Stomach (tissue), 4 donors: ENCODE data around the gene GANAB.

Experiments used
- POLR2A ChIP-seq, 4 donors: fragments of 450-650 bp; IDR thresholded peaks; one replicate each; pipeline ENCODE4 v1.6.1; 2016; ENCODE audit warnings: antibody characterized with exemption in 4 of 4, control low read depth in 2 of 4, mild to moderate bottlenecking in 1 of 4, moderate library complexity in 1 of 4
- TF ChIP-seq, protein P1 (sequence below), 7 experiments: fragments of 450-650 bp in 4 of 7; fragments of 200-600 bp in 3 of 7; sonication (generic) in 3 of 7; IDR thresholded peaks; one replicate each; pipeline ENCODE4 v1.5.1; 2016 to 2019; ENCODE audit warnings: antibody characterized with exemption in 7 of 7, control low read depth in 2 of 7, mild to moderate bottlenecking in 1 of 7

DNA sequence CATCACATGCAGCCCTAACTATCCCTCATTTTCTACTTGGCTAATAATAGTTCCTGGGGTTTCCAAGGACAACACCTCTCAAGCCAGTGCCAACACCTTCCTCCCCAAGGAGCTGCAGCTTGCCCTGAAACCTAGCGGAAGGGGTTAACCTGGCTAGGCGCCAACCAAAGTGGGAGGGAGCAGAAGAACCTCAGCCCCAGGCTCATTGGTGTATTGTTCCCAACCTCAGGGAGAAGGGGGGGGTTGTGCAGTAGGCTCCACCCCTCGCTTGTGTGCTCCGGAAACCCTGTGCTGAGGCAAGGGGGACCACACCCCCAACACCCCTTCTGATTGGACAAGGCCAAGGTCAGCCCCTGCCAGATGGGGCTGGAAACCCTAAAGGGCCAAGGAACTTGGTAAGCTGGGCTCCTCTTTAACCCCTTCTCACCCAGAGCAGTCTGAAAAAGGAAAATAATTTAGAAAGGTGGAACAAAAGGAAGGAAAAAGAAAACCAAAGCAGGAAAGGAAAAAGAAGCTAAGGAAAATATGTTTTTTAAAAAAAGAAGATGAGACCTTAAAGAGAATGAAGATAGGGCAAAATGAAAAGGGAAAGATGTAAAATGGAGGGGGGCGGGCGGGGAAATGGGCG lies 47.2 kb downstream of the GANAB start:
- TF ChIP-seq, protein P1, sequence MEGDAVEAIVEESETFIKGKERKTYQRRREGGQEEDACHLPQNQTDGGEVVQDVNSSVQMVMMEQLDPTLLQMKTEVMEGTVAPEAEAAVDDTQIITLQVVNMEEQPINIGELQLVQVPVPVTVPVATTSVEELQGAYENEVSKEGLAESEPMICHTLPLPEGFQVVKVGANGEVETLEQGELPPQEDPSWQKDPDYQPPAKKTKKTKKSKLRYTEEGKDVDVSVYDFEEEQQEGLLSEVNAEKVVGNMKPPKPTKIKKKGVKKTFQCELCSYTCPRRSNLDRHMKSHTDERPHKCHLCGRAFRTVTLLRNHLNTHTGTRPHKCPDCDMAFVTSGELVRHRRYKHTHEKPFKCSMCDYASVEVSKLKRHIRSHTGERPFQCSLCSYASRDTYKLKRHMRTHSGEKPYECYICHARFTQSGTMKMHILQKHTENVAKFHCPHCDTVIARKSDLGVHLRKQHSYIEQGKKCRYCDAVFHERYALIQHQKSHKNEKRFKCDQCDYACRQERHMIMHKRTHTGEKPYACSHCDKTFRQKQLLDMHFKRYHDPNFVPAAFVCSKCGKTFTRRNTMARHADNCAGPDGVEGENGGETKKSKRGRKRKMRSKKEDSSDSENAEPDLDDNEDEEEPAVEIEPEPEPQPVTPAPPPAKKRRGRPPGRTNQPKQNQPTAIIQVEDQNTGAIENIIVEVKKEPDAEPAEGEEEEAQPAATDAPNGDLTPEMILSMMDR (IDR thresholded peaks at IDR 0.05), result no peak
- no peak for TF ChIP-seq POLR2A (IDR thresholded peaks at IDR 0.05)
